Measurements from ENCODE around the gene RAD51B.
"Not testable (repeated sequence)": the region's sequence is repeated elsewhere in the genome, so short reads cannot be mapped to it uniquely, and the experiment has no call there.

Gene RAD51B

GRCh38 chr14:68749487-68750475 lies 930.2 kb downstream of the RAD51B start:
- peak; percentile 56 for DNase-seq

DNA sequence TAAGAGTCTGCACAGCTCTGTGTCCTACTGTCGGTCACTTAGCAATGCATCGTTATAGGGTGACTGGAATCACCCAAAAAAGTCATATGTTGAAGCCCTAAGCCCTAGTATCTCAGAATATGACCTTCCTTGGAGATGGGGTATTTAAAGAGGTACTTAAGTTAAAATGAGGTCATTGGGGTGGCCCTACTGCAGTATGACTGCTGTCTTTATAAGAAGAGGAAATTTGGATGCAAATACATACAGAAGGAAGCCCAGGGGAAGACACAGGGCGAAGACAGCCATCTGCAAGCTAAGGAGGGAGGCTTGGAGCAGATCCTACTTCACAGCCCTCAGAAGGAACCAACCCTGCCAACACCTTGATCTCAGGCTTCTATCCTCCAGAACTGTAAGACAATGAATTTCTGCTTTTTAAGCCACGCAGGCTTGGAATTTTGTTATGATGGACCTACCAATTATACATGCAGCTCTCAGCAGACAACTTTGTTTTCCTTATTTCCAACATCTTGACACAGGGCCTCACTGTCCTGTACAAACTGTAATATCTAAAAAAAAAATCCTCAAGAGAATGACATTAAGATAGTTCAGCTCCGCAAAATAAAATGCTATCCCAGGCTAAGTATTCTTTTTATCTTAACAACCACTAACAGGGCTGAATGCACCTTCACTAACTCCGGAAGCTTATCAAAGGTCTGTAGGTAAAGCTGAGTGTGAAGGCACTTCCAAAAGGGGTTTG lies 932.9 kb downstream of the RAD51B start:
- no peak for DNase-seq

GRCh38 chr14:68753690-68754089 lies 934.1 kb downstream of the RAD51B start:
- DNase-seq = peak; percentile 74

DNA sequence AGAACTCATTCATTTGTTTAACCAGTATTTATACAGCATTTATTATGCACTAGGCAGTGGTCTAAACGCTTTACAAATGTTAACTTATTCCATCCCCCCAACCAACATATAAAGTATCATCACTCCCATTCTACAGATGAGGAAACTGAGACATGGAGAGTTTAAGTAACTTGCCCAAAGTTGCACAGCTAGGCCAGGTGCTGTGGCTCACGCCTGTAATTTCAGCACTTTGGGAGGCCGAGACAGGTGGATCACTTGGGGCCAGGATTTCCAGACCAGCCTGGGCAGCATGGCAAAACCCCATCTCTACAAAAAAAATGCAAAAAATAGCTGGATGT lies 935.4 kb downstream of the RAD51B start:
- DNase-seq = no peak

GRCh38 chr14:68756000-68756481 lies 936.5 kb downstream of the RAD51B start:
- DNase-seq = peak; percentile 60

DNA sequence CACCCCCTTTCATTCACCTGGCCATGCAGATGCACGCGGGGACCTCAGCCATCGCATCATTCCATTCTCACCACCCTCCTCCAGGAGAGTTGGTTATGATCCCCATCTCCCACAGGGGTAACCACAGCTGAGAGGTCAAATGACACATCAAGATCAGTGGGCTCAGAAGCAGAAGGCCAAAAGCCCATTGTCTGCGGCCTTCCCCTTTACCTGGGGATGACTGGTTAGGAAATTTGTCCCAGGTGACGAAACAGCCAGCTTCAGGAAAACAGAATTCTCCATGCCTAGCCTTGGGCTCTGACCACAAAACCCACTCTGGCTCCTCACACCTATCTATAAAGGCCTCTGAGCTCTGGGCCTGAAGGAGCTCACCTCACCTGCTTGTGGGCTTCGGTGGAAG lies 937.2 kb downstream of the RAD51B start:
- no peak for DNase-seq

GRCh38 chr14:68757618-68758081 lies 938.1 kb downstream of the RAD51B start:
- DNase-seq = peak; percentile 59

- DNase-seq = no peak
Observed at GRCh38 chr14:68758301-68758700, 938.7 kb downstream of the RAD51B start.

DNA sequence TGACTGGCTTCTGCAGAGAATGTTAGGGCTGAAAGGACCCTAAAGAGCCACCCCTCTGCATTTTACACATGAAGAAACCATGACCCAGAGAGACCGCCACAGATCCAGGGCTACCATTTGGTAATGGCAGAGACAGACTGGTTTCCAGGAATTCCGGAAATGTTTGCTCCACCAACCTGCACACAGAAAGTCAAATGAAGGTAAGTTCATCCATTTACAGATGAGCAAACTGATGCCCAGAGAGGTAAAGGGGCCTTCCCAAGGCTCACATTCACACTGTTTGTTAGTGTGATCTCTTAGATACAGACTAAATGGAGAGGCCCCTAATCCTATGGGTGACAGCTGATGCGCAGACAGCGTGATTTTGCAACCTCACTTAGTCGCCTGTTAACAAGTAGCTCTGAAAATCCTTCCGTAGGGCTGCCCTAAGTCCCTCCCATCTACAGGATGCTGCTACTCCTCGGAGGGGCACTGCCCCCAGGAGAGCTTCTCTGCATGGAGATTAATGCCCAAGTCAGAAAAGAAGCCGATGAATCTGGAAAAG lies 939.5 kb downstream of the RAD51B start:
- no peak for DNase-seq

DNA sequence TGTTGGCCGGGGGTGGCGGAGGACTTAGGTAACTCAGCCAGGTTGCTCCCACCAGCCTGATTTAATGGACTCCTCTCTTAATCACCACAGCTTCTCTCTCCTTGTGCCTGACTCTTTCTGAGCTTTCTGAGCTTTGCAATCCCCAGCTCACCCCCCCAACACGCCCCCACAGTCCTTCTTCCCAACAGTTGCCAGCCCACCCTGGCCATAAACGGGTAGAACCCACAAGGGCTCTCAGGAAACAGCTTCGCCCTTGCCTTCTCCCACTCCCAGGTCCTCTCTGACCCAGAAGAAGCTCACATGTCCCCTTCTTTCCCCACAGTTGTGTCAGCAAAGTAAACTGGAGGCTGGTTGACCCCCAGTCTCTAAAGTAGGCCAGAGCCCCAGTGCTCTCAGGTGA lies 940.4 kb downstream of the RAD51B start:
- DNase-seq = no peak

DNA sequence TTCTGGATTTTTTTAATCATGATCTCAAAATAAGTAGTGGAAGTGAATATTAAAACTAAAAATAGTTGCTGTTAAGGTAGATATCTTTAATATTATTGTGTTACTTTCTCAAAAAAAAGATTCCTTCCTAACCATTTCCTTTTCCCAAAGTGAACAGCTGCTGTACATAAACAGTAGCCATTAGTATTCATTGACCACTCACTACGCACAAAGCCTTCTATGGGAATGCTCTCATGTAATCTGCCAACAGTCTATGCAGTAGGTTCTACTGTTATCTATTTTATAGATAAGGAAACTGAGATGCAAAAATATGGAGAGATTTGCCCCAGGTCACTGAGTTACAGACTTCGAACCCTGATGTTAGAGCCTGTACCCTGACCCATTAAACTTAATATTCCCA lies 941.2 kb downstream of the RAD51B start:
- DNase-seq = no peak

GRCh38 chr14:68761391-68761790 lies 941.8 kb downstream of the RAD51B start:
- DNase-seq = no peak

DNA sequence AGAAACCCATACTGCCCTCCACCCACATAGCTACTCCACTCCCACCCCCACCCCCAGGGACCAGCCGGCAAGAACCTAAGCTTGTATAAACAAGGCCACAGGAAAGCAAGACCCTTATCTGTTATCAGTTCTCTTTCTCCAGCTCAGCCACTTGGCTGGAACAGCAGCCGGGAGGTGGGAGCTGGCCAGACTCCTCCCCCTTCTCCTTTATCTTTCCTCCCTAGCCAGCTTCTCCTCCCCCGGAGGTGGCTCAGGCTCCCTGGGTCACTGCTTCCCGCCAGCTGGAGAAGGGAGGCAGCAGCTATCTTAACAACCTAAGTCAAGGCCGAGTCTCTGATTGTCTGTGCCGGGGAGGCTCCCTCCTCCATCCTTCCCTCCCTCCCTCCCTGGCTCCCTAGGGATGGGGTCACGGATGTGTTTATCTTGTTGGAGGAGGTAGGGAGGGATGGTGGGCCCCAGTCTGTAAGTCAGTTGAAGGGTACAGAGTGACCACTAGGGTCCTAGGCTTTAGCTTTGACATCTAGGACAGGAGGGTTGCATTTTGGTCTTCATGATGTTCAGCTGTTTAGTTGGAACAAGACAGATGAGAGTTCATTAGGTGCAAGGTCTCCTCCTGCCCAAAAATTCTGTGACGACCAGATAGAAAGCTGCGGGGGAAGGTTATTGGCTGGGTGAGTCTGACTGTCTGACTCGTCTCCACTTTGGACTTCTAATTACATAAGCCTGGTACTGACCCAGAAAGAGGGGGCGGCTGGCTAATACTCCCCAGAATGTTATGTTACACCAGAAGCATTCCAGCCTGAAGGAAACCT lies 943.6 kb downstream of the RAD51B start:
- peak; percentile 53 for DNase-seq

DNA sequence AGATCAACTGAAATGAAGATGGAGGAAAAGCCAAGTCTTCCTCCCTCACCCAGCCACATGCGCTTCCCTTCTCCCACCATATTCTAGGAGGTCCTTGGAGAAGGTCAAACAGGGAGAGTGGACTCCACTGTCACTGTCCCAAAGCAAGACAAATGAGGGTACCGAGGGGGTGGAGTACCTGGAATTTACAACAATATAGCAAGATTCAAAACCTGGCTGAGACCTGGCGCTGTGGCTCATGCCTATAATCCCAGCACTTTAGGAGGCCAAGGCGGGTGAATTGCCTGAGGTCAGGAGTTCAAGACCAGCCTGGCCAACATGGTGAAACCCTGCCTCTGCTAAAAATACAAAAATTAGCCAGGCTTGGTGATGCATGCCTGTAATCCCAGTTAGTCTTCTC lies 944.3 kb downstream of the RAD51B start:
- not testable (repeated sequence) for DNase-seq

- no peak for DNase-seq
Observed at GRCh38 chr14:68766299-68767247, 947.0 kb downstream of the RAD51B start.

DNA sequence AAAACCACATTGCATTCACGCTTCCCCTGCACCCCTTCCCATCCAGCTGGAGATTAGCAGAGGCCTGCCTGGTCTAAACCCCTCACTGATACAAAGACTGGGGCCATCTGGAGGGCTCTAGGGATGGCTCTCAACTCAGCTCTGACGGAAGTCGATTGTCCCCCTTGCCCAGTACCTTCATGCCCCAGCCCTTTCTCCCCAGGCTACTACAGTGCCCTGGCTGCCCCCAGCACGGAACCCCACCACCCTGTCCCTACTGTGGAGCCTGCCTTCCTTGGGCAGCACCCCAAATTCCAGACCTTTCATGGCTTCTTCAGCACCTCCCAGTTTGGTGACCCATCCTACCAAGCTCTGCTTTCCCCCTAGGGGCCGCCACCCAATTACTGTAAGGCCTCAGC lies 947.7 kb downstream of the RAD51B start:
- no peak for DNase-seq

GRCh38 chr14:68768316-68768715 lies 948.7 kb downstream of the RAD51B start:
- no peak for DNase-seq

DNA sequence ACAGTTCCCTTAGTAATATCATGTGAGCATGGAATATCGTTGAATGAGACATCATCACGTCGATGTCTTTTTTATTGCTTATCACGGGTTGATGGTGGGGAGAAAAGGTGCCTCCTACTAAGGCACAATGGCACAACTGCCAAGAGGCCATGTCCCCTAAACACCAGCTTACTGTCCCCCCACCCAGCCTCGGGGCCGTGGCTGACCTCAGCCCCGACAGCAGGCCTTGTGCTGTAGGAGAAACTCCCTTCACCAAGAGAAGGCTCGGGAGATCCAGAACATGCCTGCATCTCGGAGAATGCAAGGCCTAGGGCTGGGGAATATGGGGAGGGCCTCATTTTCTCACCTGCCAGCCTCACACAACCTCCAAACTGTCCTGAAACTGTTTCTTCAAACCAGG lies 950.5 kb downstream of the RAD51B start:
- no peak for DNase-seq

DNA sequence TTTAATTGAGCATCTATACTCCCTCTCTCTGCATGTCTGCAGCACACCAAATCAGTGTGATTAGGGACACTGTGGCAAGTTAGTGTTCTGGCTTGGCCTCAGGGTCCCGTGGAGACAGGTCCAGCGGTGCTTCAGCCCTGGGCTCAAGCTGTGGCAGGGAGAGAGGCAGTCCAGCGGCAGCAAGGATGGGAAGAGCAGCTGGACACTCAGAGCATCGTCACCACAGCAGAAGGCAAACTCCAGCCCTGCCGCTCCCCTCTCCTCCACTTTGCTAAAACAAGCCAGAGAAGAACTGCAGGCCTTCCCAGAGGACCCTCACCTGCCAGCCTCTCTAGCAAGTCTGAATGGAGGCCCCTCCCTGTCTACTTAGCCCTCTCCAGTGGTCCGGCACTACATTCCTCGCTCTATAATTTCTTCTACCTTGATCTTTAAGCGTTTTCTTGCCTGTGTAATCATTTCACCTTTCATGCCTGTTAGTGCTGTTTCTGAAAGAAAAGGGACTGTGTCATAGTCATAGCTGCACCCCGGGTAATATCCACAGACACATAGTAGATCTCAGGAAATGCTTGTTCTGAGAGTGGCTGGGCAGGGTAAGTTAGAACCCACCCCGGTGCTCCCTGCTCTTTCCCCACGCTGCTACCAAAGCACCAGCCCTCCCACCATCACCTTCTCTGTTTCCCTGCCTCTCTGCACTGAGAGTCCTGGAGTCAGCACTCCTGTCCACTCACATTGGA lies 951.1 kb downstream of the RAD51B start:
- DNase-seq = no peak

- no peak for DNase-seq
Observed at GRCh38 chr14:68771631-68772030, 952.1 kb downstream of the RAD51B start.
